BJ (cell line): ENCODE measurements around the gene RAP1GAP. TPM values are rescaled to one million over a fixed set of nuclear protein-coding genes. Genes with fewer than 3 reads are reported as not detected.

ENCODE experiments used
- CTCF ChIA-PET: fragments of 350-600 bp; formaldehyde crosslinking; extraction: SDS; loops from one replicate; lab custom pipeline; 2021; ENCODE audit warnings: antibody characterized with exemption, inconsistent platforms; lab: Yijun Ruan, JAX
- POLR2A ChIA-PET: fragments of 300-600 bp; sonication (Branson Sonifier 250); formaldehyde crosslinking; extraction: SDS; loops from one replicate; lab custom pipeline; 2021; ENCODE audit warnings: antibody characterized with exemption; lab: Charles Lee
- DNase-seq: peaks from one replicate; pipeline ENCODE4 v3.0.0-alpha.2; 2011; ENCODE audit warnings: low read depth
- H3K27me3 ChIP-seq: 2 replicates; pipeline ENCODE4 v1.6.0; 2011; ENCODE audit warnings: low read length; ENCODE audit not compliant: control insufficient read depth, insufficient read depth
- H3K36me3 ChIP-seq: 2 replicates; pipeline ENCODE4 v1.5.1; 2011; ENCODE audit warnings: low read length; ENCODE audit not compliant: control insufficient read depth, insufficient read depth
- H3K4me3 ChIP-seq: 2 replicates; pipeline ENCODE4 v1.5.1; 2011; ENCODE audit warnings: low read depth, mild to moderate bottlenecking, control low read depth, low read length
- CTCF ChIP-seq: IDR thresholded peaks from 2 replicates; pipeline ENCODE4 v1.5.1; 2011; ENCODE audit warnings: low read depth, mild to moderate bottlenecking, control low read depth, inconsistent platforms, low read length, moderate library complexity; ENCODE audit not compliant: insufficient read depth
- polyA plus RNA-seq: library from polyadenylated mRNA; depleted of rRNA; stranded (reverse); fragments of >200 nt; gene quantifications from 2 replicates; pipeline ENCODE4 v1.2.3, GENCODE V29; 2011

The RAP1GAP gene
- polyA plus RNA-seq, 1 experiment, result 0.16 TPM

GRCh38 chr1:21644906-21645305 is 24.3 kb downstream of the RAP1GAP start:
- no peak for DNase-seq
- no peak for TF ChIP-seq CTCF
- POLR2A ChIA-PET, result no interaction called here
- Histone ChIP-seq H3K4me3 (no peak overlapping the region), H3K36me3 (no peaks in the 10 kb centered on the region), H3K27me3 (peaks cover 16% of the 10 kb centered on the region)
- CTCF ChIA-PET, result interaction anchor here (0.9 to 1.7 kb wide), 2 partner anchors 14 to 342 kb away, joined by 3 to 12 read pairs; no protein-coding TSS in a partner anchor

- TF ChIP-seq CTCF, result no peak
- POLR2A ChIA-PET, result no interaction called here
- CTCF ChIA-PET, result interaction anchor here (0.9 to 1.7 kb wide), 2 partner anchors 14 to 343 kb away, joined by 3 to 12 read pairs; no protein-coding TSS in a partner anchor
These were observed 24.8 kb downstream of the RAP1GAP start for GRCh38 chr1:21644348-21644747.

GRCh38 chr1:21643624-21644023 is 25.5 kb downstream of the RAP1GAP start:
- DNase-seq, result no peak
- no peak overlapping the region for H3K4me3 ChIP-seq
- ChIA-PET CTCF (no interaction called here), POLR2A (no interaction called here)
- no peak for TF ChIP-seq CTCF
- no peaks in the 10 kb centered on the region for H3K36me3 ChIP-seq
- peaks cover 17% of the 10 kb centered on the region for H3K27me3 ChIP-seq

More at GRCh38 chr1:21644348-21644747, 24.8 kb downstream of the RAP1GAP start:
- Histone ChIP-seq H3K4me3 (no peak overlapping the region), H3K27me3 (peaks cover 17% of the 10 kb centered on the region), H3K36me3 (no peaks in the 10 kb centered on the region)
- no peak for DNase-seq

- DNase-seq, result no peak
- no peak overlapping the region for H3K4me3 ChIP-seq
- ChIA-PET POLR2A (no interaction called here), CTCF (interaction anchor here (0.9 kb wide), 1 partner anchor 18 kb away, joined by 3 read pairs; no protein-coding TSS in a partner anchor)
- H3K36me3 ChIP-seq, result no peaks in the 10 kb centered on the region
- H3K27me3 ChIP-seq, result peaks cover 17% of the 10 kb centered on the region
- TF ChIP-seq CTCF, result no peak
These were observed 27.0 kb downstream of the RAP1GAP start for GRCh38 chr1:21641967-21642739.

- ChIA-PET CTCF (interaction anchor here (0.9 kb wide), 2 partner anchors 17 to 18 kb away, joined by 3 read pairs; no protein-coding TSS in a partner anchor), POLR2A (no interaction called here)
These were observed 27.6 kb downstream of the RAP1GAP start for GRCh38 chr1:21641537-21641936.

More at GRCh38 chr1:21641537-21641936, 27.6 kb downstream of the RAP1GAP start:
- no peak overlapping the region for H3K4me3 ChIP-seq
- DNase-seq, result no peak
- TF ChIP-seq CTCF, result no peak
- H3K36me3 ChIP-seq, result no peaks in the 10 kb centered on the region
- H3K27me3 ChIP-seq, result peaks cover 17% of the 10 kb centered on the region
